ENCODE measurements around the gene WDR20. TPM values are rescaled to one million over a fixed set of nuclear protein-coding genes. Genes with fewer than 3 reads are reported as not detected.

Gene WDR20
- total RNA-seq, 3 donors from 2014 or later: 19.5 to 42.0 (median 24.6) TPM

DNA sequence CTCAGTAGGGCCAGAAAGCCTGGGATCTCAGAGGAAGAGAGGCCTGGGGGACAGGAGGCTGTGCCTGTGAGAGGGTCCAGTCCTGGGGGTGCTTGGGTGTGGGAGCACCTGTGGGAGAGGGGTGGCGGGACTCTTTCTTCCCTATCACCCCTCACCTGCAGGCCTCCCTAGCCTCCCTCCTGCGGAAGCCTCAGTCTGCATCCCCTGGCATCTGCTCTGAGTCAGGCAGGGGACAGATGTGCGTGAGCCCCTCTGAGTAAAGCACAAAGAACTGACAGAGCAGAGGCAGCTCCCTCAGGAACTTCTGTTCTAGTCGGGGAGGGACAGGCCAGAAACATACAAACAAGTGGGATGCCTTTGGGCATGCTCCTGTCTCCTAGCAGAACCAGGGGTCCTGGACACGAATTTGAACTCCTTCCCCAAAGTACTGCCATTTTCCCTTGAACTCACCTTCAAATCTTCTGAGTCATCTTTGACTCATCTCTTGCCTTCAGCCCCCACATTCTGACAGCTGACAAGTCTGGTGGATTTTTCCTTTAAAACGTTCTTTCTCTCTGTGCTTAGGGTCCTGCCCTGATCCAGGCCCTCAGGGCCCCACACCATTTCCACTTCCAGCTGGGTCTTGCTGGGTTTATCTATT lies 44.3 kb upstream of the WDR20 start:
- no peaks in the 10 kb centered on the region for H3K27me3 ChIP-seq
- H3K27ac ChIP-seq: no peak overlapping the region
- intact Hi-C loops (cut with DNase I; ENCODE audit: low total_unique reads): no loop called here
- H3K36me3 ChIP-seq: no peaks in the 10 kb centered on the region
- no peaks in the 10 kb centered on the region for H3K9me3 ChIP-seq
- no peaks in the 10 kb centered on the region for H3K4me1 ChIP-seq
- TF ChIP-seq POLR2A (IDR thresholded peaks at IDR 0.05): no peak
- no peak for TF ChIP-seq POLR2AphosphoS5 (IDR thresholded peaks at IDR 0.05)
- TF ChIP-seq, protein P1, sequence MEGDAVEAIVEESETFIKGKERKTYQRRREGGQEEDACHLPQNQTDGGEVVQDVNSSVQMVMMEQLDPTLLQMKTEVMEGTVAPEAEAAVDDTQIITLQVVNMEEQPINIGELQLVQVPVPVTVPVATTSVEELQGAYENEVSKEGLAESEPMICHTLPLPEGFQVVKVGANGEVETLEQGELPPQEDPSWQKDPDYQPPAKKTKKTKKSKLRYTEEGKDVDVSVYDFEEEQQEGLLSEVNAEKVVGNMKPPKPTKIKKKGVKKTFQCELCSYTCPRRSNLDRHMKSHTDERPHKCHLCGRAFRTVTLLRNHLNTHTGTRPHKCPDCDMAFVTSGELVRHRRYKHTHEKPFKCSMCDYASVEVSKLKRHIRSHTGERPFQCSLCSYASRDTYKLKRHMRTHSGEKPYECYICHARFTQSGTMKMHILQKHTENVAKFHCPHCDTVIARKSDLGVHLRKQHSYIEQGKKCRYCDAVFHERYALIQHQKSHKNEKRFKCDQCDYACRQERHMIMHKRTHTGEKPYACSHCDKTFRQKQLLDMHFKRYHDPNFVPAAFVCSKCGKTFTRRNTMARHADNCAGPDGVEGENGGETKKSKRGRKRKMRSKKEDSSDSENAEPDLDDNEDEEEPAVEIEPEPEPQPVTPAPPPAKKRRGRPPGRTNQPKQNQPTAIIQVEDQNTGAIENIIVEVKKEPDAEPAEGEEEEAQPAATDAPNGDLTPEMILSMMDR (IDR thresholded peaks at IDR 0.05): no peak
- no peak overlapping the region for H3K4me3 ChIP-seq
- no peak for DNase-seq (ENCODE audit: low spot score in 2 of 2)

DNA sequence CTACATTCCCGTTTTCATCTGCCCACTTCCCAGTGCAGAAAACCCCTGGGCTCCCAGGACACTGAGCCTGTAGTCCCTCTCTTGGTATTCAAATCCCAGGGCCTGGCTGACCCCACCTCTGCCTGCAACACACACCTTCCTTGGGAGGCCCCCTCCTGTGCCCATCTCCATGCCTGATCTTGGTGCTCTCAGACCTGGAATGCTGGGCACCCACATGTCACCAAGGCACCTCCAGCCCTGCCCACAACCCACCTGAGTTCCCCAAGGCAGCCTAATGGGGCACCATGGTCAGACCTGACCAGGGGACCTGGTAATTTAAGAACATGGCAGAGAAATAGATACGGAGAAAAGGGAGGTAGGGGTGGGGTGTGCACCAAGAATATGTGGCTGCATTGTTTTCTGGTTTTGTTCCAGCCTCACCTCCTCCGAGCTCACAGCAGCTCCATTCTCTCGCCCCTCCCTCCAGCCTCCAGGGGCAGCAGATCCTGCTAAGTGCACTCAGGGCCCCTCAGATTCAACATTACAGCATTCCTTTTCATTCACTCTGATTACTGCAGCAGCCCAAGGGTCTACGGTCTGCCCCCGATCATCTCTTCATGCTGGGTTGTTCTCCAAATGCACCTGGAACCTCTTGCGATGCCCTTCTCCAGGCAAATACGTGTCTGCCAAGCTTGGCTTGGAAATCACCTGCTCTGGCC lies 43.7 kb upstream of the WDR20 start:
- intact Hi-C loops (cut with DNase I; ENCODE audit: low total_unique reads): no loop called here
- H3K9me3 ChIP-seq: no peaks in the 10 kb centered on the region
- TF ChIP-seq POLR2A (IDR thresholded peaks at IDR 0.05): no peak
- TF ChIP-seq, protein P1 (IDR thresholded peaks at IDR 0.05): no peak
- TF ChIP-seq POLR2AphosphoS5 (IDR thresholded peaks at IDR 0.05): no peak
- no peaks in the 10 kb centered on the region for H3K36me3 ChIP-seq
- no peak for DNase-seq (ENCODE audit: low spot score in 2 of 2)
- H3K27me3 ChIP-seq: no peaks in the 10 kb centered on the region
- no peaks in the 10 kb centered on the region for H3K4me1 ChIP-seq
- peak overlapping the region in 2 of 3 donors; percentile 5 to 7 for H3K4me3 ChIP-seq
- H3K27ac ChIP-seq: peak overlapping the region in 1 of 2 donors; percentile 82

DNA sequence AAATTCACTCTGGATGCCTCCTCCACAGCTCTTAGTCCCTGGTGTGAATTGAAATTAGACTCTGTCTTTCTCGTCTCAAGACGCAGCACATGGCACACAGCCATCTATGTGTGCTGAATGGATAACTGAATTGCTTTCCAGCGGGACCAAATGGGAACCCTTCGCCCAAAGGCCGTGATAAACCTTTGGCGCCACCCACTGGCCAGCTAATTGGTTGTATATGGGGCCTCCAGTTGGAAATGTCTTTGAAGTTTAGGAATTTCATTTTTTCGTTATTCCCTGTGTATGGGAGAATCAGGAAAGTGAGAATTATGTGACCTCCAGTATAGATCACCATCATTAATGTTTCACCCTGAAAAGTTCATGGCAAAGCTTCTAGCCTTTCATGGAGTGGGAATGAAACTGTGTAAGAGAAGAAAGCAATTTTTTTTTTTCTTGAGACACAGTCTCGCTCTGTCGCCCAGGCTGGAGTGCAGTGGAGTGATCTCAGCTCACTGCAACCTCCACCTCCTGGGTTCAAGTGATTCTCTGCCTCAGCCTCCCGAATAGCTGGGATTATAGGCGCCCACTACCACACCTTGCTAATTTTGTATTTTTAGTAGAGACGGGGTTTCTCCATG lies 43.0 kb upstream of the WDR20 start:
- Histone ChIP-seq H3K27me3 (no peaks in the 10 kb centered on the region), H3K4me1 (no peaks in the 10 kb centered on the region), H3K4me3 (peak overlapping the region in 2 of 3 donors; percentile 5 to 7), H3K36me3 (no peaks in the 10 kb centered on the region), H3K27ac (peak overlapping the region; percentile 38 to 82), H3K9me3 (no peaks in the 10 kb centered on the region)
- intact Hi-C loops (cut with DNase I; ENCODE audit: low total_unique reads): no loop called here
- TF ChIP-seq POLR2A (IDR thresholded peaks at IDR 0.05) (no peak), POLR2AphosphoS5 (IDR thresholded peaks at IDR 0.05) (peak in 1 of 3 donors; percentile 46)
- TF ChIP-seq, protein P1 (IDR thresholded peaks at IDR 0.05): peak; percentile 43 to 86 (median 82)
- DNase-seq (ENCODE audit: low spot score in 2 of 2): peak; percentile 83 to 90

DNA sequence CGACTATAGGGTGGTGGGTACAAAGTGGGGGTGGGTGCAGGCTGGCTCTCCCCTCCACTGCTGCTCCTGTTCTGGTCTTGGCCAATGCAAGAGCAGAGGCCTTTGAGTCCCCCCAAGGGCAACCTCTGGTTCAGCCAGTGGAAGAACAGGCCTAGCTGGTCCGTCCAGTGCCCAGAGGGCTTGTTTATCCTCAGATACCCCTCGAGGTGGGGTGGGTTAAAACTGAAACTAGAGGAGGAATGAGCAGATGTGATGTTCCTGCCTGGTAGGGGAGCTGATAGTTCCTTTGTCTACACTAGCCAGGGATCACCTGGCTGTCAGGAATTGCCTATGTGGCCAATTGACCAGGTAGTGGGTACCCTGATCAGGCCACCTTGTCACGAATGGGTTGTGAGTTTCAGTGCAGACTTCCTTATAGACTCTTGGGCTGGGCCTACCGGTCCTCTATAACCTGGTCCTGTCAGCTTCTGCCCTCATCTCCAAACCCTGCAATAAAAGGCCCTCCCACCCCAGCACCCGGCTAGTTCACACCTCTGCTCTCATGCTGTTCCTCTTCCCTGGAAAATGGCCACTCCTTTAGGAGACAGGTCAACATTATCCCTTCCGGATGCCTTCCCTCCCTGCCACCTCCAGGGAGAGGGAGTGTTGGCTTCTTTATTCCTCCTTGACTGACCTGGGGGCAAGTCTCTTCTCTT lies 42.1 kb upstream of the WDR20 start:
- H3K4me3 ChIP-seq: no peak overlapping the region
- H3K36me3 ChIP-seq: no peaks in the 10 kb centered on the region
- intact Hi-C loops (cut with DNase I; ENCODE audit: low total_unique reads): no loop called here
- H3K9me3 ChIP-seq: no peaks in the 10 kb centered on the region
- H3K4me1 ChIP-seq: no peaks in the 10 kb centered on the region
- TF ChIP-seq, protein P1 (IDR thresholded peaks at IDR 0.05): no peak
- peak in 2 of 3 donors; percentile 16 to 52 for TF ChIP-seq POLR2AphosphoS5 (IDR thresholded peaks at IDR 0.05)
- no peak for TF ChIP-seq POLR2A (IDR thresholded peaks at IDR 0.05)
- peak overlapping the region; percentile 80 to 82 for H3K27ac ChIP-seq
- H3K27me3 ChIP-seq: no peaks in the 10 kb centered on the region
- DNase-seq (ENCODE audit: low spot score in 2 of 2): peak; percentile 40 to 71

Measured in breast epithelium (tissue), 4 donors.